IPS-18c (cell line): ENCODE results near the gene MUC4.
"Not testable (repeated sequence)": the region's sequence is repeated elsewhere in the genome, so short reads cannot be mapped to it uniquely, and the experiment has no call there.

Experiments used
- H3K4me3 ChIP-seq: 2 replicates; pipeline ENCODE4 v1.7.0; 2013; ENCODE audit warnings: low read depth, mild to moderate bottlenecking, low read length, moderate library complexity; ENCODE audit not compliant: insufficient read depth
- H3K9me3 ChIP-seq: one replicate; pipeline ENCODE4 v1.6.1; 2013; ENCODE audit warnings: mild to moderate bottlenecking, low read length, moderate library complexity; ENCODE audit not compliant: control insufficient read depth, insufficient read depth

Gene MUC4

GRCh38 chr3:195720831-195721506 is 90.8 kb downstream of the MUC4 start, which contains the start of gene MUC20:
Gene MUC20, plus strand, starts transcription at chr3:195720978. Its CDS starts 30 bp downstream, at chr3:195721008.
- H3K9me3 ChIP-seq, H3K4me3 ChIP-seq: not testable (repeated sequence)

GRCh38 chr3:195719514-195720254 is 92.0 kb downstream of the MUC4 start:
- H3K9me3 ChIP-seq, H3K4me3 ChIP-seq: not testable (repeated sequence)

- Histone ChIP-seq H3K9me3 (no peaks in the 10 kb centered on the region), H3K4me3 (no peak overlapping the region)
Observed at GRCh38 chr3:195718477-195718984, 93.2 kb downstream of the MUC4 start.

- no peaks in the 10 kb centered on the region for H3K9me3 ChIP-seq
- no peak overlapping the region for H3K4me3 ChIP-seq
Observed at GRCh38 chr3:195717852-195718476, 93.8 kb downstream of the MUC4 start.

DNA sequence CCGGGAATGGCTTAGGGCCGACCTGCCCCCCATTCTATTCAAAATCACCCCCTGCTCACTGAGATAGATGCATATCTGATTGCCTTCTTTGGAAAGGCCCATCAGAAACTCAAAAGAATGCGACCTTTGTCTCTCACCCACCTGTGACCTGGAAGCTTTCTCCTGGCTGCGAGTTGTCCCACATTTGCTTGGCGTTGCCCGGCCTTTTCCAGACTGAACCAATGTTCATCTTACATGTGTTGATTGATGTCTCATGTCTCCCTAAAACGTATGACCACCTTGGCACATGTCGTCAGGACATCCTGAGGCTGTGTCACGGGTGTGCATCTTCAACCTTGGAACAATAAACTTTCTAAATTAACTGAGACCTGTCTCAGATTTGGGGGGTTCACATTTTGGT is 94.3 kb downstream of the MUC4 start:
- Histone ChIP-seq H3K9me3 (no peaks in the 10 kb centered on the region), H3K4me3 (no peak overlapping the region)

DNA sequence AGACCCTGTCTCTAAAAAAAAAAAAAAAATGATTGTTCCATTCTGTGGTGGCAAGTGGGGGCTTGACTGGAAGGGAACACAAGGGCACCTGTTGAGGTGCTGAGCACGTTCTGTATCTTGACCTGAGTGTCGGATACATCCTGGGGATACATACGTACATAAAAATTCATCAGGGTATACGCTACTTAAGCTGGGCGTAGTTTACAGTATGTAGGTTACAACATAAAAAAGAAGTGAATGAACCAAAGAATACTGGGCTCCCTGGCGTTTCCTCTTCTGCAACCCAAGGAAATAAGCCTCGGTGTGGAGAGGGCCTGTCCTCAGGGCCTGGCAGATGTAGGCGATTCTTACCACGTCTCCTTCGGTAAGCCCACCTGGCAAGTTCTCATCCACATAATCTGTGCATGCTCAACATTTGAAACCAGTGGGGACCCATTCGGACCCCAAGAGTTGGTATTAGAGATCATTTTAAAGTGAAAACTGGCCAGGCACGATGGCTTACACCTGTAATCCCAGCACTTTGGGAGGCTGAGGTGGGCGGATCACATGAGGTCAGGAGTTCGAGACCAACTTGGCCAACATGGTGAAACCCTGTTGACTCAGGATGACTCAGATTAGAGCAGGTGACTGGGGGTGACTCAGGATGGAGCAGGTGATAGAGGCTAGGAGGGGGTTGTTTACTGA is 96.0 kb downstream of the MUC4 start:
- H3K9me3 ChIP-seq: no peaks in the 10 kb centered on the region
- H3K4me3 ChIP-seq: no peak overlapping the region

GRCh38 chr3:195715134-195715533 is 96.6 kb downstream of the MUC4 start:
- Histone ChIP-seq H3K4me3 (no peak overlapping the region), H3K9me3 (no peaks in the 10 kb centered on the region)

- Histone ChIP-seq H3K4me3 (no peak overlapping the region), H3K9me3 (no peaks in the 10 kb centered on the region)
Observed at GRCh38 chr3:195714380-195715011, 97.2 kb downstream of the MUC4 start.

- not testable (repeated sequence) for H3K9me3 ChIP-seq, H3K4me3 ChIP-seq
Observed at GRCh38 chr3:195713150-195713549, 98.6 kb downstream of the MUC4 start.

DNA sequence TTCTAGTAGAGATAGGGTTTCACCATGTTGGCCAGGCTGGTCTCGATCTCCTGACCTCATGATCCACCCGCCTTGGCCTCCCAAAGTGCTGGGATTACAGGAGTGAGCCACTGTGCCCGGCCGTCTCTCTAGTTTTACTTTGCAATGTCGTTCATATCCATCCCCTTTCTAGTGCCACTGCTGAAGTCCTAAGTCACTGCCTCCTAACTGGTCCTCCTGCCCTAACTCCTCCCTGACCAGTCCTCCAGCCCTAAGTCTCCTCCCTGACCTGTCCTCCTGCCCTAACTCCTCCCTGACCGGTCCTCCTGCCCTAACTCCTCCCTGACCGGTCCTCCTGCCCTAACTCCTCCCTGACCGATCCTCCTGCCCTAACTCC is 99.2 kb downstream of the MUC4 start:
- H3K4me3 ChIP-seq: not testable (repeated sequence)

DNA sequence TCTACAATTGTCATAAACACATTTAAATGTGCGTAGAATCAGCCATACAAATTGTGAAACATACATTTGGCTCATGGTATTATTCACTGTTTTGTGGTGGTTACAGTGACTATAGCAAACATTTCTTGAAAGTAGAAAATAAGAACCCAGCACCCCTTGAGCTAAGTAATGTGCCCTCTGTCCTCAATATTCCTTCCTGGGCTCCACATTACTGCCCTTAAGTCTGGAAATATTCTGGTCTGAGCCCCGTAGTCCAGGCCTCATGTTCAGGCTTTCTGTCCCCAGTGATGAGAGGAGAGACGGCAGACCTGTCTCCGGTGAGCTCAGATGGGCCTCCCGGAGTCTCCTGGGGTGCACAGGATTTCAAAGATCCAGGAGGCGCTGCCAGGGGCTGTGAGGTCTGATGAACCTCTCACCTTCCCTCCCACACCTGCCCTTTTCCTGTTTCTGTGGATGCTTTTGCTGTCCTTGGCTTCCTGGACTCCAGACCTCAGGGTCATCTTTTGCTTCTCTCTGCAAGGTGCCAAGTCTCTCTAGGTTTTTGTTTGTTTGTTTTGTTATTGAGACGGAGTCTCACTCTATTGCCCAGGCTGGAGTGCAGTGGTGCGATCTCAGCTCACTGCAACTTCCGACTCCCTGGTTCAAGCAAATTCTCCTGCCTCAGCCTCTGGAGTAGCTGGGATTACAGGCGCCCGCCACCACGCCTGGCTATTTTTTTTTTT is 99.8 kb downstream of the MUC4 start:
- Histone ChIP-seq H3K4me3 (no peak overlapping the region), H3K9me3 (no peaks in the 10 kb centered on the region)

More for the DNA sequence above, 99.2 kb downstream of the MUC4 start:
- H3K9me3 ChIP-seq: not testable (repeated sequence)

DNA sequence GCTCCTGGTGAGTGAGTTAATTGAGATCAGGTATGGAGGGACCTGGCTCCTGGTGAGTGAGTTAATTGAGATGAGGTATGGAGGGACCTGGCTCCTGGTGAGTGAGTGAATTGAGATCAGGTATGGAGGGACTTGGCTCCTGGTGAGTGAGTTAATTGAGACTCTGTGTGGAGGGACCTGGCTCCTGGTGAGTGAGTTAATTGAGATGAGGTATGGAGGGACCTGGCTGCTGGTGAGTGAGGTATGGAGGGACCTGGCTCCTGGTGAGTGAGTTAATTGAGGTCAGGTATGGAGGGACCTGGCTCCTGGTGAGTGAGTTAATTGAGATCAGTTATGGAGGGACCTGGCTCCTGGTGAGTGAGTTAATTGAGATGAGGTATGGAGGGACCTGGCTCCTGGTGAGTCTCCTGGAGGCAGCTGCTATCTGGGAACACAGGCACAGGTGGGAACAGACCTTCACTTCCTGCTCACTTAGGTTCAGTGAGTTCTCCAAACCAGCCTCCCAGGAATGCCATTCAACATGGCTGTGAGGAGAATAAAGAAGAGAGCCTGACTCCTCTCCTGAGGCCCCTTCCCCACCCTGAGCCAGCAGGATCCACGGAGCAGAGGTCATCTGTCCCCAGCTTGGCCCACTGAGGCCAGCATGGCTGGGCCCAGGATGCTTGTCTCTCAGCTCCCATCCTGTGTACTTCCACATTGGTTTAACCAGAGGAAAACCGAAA is 100.5 kb downstream of the MUC4 start:
- H3K9me3 ChIP-seq, H3K4me3 ChIP-seq: not testable (repeated sequence)

GRCh38 chr3:195710126-195710905 is 101.4 kb downstream of the MUC4 start:
- not testable (repeated sequence) for H3K9me3 ChIP-seq, H3K4me3 ChIP-seq

DNA sequence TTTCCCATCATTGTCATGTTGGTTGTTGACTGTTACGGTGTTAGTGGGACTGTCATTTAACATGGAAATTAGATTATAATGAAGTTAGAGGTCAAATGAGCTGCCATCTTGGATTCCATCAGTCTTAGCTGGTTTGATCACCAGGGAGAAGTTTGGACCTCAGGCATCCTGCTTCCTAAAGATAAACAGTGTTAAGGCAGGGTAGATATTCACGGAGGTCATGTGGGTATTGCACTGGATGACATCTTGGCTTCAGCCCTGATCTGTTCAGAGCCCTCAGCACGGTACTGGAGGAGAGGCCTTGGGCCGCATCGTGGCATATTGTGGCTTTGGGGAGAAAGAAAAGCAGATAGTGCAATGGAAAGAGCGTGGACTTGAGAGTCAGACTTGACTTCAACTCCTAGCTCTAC is 102.0 kb downstream of the MUC4 start:
- no peaks in the 10 kb centered on the region for H3K9me3 ChIP-seq
- H3K4me3 ChIP-seq: no peak overlapping the region

GRCh38 chr3:195708626-195709481 is 102.9 kb downstream of the MUC4 start:
- Histone ChIP-seq H3K9me3 (no peaks in the 10 kb centered on the region), H3K4me3 (no peak overlapping the region)
